K562 (cell line): ENCODE measurements around the gene ZMYND19. TPM values are rescaled to one million over a fixed set of nuclear protein-coding genes. Genes with fewer than 3 reads are reported as not detected.
A peak's percentile ranks its signal among the peaks of the same experiment; 100 is the strongest.

ENCODE experiments used
- BMI1 ChIP-seq: fragments of 150-350 bp; IDR thresholded peaks from 2 replicates; pipeline ENCODE4 v1.6.1; 2014; ENCODE audit warnings: low read length
- MYNN ChIP-seq, 2 experiments: sonication (generic); formaldehyde crosslinking in 1 of 2; IDR thresholded peaks; 2 replicates each; pipeline versions ENCODE4 v1.5.0 to v1.6.1; 2016 to 2020; ENCODE audit warnings: antibody characterized with exemption in 1 of 2, missing genetic modification reagents in 1 of 2
- NFATC3 ChIP-seq: fragments of 450-650 bp; IDR thresholded peaks from 2 replicates; pipeline ENCODE4 v1.6.1; 2017; ENCODE audit warnings: mild to moderate bottlenecking
- POLR3A ChIP-seq: IDR thresholded peaks from 2 replicates; pipeline ENCODE4 v1.6.1; 2011; ENCODE audit warnings: borderline replicate concordance, mild to moderate bottlenecking, moderate library complexity; ENCODE audit not compliant: insufficient read length, insufficient read depth; ENCODE audit errors: extremely low read depth
- RERE ChIP-seq: sonication (generic); formaldehyde crosslinking; IDR thresholded peaks from 2 replicates; pipeline ENCODE4 v1.8.0; 2023; ENCODE audit warnings: missing genetic modification reagents, mild to moderate bottlenecking, borderline replicate concordance
- SETDB1 ChIP-seq: IDR thresholded peaks from one replicate; pipeline ENCODE4 v1.6.1; 2012; ENCODE audit warnings: low read length, control low read depth, inconsistent platforms
- SNIP1 ChIP-seq: fragments of 450-650 bp; IDR thresholded peaks from 2 replicates; pipeline ENCODE4 v1.7.1; 2017; ENCODE audit warnings: low read depth, mild to moderate bottlenecking
- XRCC4 ChIP-seq: IDR thresholded peaks from one replicate; pipeline ENCODE4 v1.6.1; 2011; ENCODE audit not compliant: insufficient read depth, insufficient read length; ENCODE audit errors: extremely low read depth
- ZNF24 ChIP-seq: fragments of 450-650 bp; IDR thresholded peaks from 2 replicates; pipeline ENCODE4 v1.6.1; 2016
- ZNF586 ChIP-seq: fragments of 450-650 bp; formaldehyde crosslinking; conservative IDR thresholded peaks from 2 replicates; pipeline ENCODE4 v1.4.0; 2020; ENCODE audit warnings: mild to moderate bottlenecking, moderate library complexity
- ZNF655 ChIP-seq: fragments of 250-450 bp; sonication (Bioruptor Pico); IDR thresholded peaks from 2 replicates; pipeline ENCODE4 v1.5.0; 2021
- polyA plus RNA-seq, 8 experiments: library from polyadenylated mRNA; depleted of rRNA in 4 of 8; stranded (reverse) in 5 of 8; unstranded in 3 of 8; fragments of >200 nt; fragmentation: Nextera tagmentation in 2 of 8; fragmentation: Illumina TruSeq in 1 of 8; extraction: Ambion mirVana in 2 of 8; extraction: Trizol in 1 of 8; gene quantifications; 2 replicates each; pipeline versions ENCODE4 v1.2.1 to v1.2.3, GENCODE V29; 2011 to 2014; ENCODE audit warnings: inconsistent platforms in 1 of 8, missing spikeins in 1 of 8
- total RNA-seq, 7 experiments: library from RNA; depleted of rRNA in 6 of 7; stranded (reverse); fragments of >200 nt in 6 of 7; fragmentation: Illumina TruSeq in 2 of 7; extraction: Trizol in 2 of 7; gene quantifications; 2 replicates each; pipeline versions ENCODE4 v1.2.1 to v1.2.3, GENCODE V29; 2011 to 2021; ENCODE audit warnings: low replicate concordance in 1 of 7
- TF ChIP-seq, protein P1 (sequence below), 2 experiments: fragments of 200-800 bp in 1 of 2; sonication (Bioruptor generic) in 1 of 2; sonication (generic) in 1 of 2; formaldehyde crosslinking in 1 of 2; IDR thresholded peaks in 1 of 2; conservative IDR thresholded peaks in 1 of 2; 2 replicates each; pipeline versions ENCODE4 v1.5.0 to v1.6.1; 2016 to 2020; ENCODE audit warnings: missing compliant biosample characterization in 1 of 2, missing genetic modification characterization in 1 of 2, missing genetic modification reagents in 1 of 2
- TF ChIP-seq, protein P2 (sequence below): sonication (generic); formaldehyde crosslinking; IDR thresholded peaks from 2 replicates; pipeline ENCODE4 v1.9.0; 2022; ENCODE audit warnings: mild to moderate bottlenecking, missing genetic modification reagents
- TF ChIP-seq, protein P3 (sequence below): fragments of 250-450 bp; sonication (Bioruptor Pico); IDR thresholded peaks from 2 replicates; pipeline ENCODE4 v1.4.0; 2020; ENCODE audit warnings: mild to moderate bottlenecking, moderate library complexity, borderline replicate concordance

Gene ZMYND19
- total and polyA plus RNA-seq, 9 of the 15 experiments (the other 6 are each of a cell fraction or from before 2014, with no cell fraction given) = 1.0 to 86.7 (median 44.0) TPM

- TF ChIP-seq XRCC4 = no peak
- no peak for TF ChIP-seq ZNF655 (CRISPR knock-in tag)
- no peak for TF ChIP-seq ZNF24
- TF ChIP-seq MYNN (IDR thresholded peaks at IDR 0.05) = no peak
- no peak for TF ChIP-seq MYNN (CRISPR knock-in tag; IDR thresholded peaks at IDR 0.05)
- TF ChIP-seq, protein P1, sequence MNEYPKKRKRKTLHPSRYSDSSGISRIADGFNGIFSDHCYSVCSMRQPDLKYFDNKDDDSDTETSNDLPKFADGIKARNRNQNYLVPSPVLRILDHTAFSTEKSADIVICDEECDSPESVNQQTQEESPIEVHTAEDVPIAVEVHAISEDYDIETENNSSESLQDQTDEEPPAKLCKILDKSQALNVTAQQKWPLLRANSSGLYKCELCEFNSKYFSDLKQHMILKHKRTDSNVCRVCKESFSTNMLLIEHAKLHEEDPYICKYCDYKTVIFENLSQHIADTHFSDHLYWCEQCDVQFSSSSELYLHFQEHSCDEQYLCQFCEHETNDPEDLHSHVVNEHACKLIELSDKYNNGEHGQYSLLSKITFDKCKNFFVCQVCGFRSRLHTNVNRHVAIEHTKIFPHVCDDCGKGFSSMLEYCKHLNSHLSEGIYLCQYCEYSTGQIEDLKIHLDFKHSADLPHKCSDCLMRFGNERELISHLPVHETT (CRISPR knock-in tag; conservative IDR thresholded peaks at IDR 0.05 in 1 of 2, IDR thresholded peaks at IDR 0.05 in 1 of 2) = peak in 1 of 2 experiments; percentile 76; a peak in 2 of 4 replicates
- no peak for TF ChIP-seq POLR3A
- no peak for TF ChIP-seq SETDB1
- TF ChIP-seq SNIP1 = no peak
- TF ChIP-seq BMI1 = no peak
- TF ChIP-seq, protein P2, sequence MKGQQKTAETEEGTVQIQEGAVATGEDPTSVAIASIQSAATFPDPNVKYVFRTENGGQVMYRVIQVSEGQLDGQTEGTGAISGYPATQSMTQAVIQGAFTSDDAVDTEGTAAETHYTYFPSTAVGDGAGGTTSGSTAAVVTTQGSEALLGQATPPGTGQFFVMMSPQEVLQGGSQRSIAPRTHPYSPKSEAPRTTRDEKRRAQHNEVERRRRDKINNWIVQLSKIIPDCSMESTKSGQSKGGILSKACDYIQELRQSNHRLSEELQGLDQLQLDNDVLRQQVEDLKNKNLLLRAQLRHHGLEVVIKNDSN (CRISPR knock-in tag) = no peak
- no peak for TF ChIP-seq RERE
- TF ChIP-seq NFATC3 = no peak
- TF ChIP-seq ZNF586 (CRISPR knock-in tag) = no peak
- TF ChIP-seq, protein P3, sequence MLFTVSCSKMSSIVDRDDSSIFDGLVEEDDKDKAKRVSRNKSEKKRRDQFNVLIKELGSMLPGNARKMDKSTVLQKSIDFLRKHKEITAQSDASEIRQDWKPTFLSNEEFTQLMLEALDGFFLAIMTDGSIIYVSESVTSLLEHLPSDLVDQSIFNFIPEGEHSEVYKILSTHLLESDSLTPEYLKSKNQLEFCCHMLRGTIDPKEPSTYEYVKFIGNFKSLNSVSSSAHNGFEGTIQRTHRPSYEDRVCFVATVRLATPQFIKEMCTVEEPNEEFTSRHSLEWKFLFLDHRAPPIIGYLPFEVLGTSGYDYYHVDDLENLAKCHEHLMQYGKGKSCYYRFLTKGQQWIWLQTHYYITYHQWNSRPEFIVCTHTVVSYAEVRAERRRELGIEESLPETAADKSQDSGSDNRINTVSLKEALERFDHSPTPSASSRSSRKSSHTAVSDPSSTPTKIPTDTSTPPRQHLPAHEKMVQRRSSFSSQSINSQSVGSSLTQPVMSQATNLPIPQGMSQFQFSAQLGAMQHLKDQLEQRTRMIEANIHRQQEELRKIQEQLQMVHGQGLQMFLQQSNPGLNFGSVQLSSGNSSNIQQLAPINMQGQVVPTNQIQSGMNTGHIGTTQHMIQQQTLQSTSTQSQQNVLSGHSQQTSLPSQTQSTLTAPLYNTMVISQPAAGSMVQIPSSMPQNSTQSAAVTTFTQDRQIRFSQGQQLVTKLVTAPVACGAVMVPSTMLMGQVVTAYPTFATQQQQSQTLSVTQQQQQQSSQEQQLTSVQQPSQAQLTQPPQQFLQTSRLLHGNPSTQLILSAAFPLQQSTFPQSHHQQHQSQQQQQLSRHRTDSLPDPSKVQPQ = no peak
These were observed 15.1 kb upstream of the ZMYND19 start, which contains the start of gene ARRDC1 (continued) for GRCh38 chr9:137605121-137606004.
